Right atrium auricular region (tissue), 2 donors: ENCODE data around the gene C18orf54. TPM values are rescaled to one million over a fixed set of nuclear protein-coding genes. Genes with fewer than 3 reads are reported as not detected.
A peak's percentile ranks its signal among the peaks of the same experiment; 100 is the strongest.

Experiments used
- DNase-seq: peaks from one replicate; pipeline ENCODE4 v3.0.0-alpha.2; 2019; ENCODE audit warnings: low spot score
- H3K27ac ChIP-seq, 2 donors: fragments of 200-600 bp; sonication (generic); 1 replicate in 1 of 2; 2 replicates in 1 of 2; pipeline ENCODE4 v1.5.1; 2016 to 2019
- H3K27me3 ChIP-seq, 2 donors: fragments of 200-600 bp; sonication (generic); one replicate each; pipeline versions ENCODE4 v1.5.1 to v1.6.0; 2017 to 2019
- H3K36me3 ChIP-seq: fragments of 200-600 bp; sonication (generic); one replicate; pipeline ENCODE4 v1.5.1; 2016
- H3K4me1 ChIP-seq, 2 donors: fragments of 200-600 bp; sonication (generic); one replicate each; pipeline versions ENCODE4 v1.5.1 to v1.6.0; 2017 to 2019
- H3K4me3 ChIP-seq, 2 donors: fragments of 200-600 bp; sonication (generic); 1 replicate in 1 of 2; 2 replicates in 1 of 2; pipeline ENCODE4 v1.5.1; 2017 to 2019; ENCODE audit warnings: mild to moderate bottlenecking in 1 of 2, moderate library complexity in 1 of 2
- H3K9me3 ChIP-seq, 2 donors: fragments of 200-600 bp; sonication (generic); one replicate each; pipeline ENCODE4 v1.5.1; 2019
- CTCF ChIP-seq, 2 donors: fragments of 200-600 bp; sonication (generic); IDR thresholded peaks; one replicate each; pipeline ENCODE4 v1.5.1; 2019; ENCODE audit warnings: antibody characterized with exemption in 2 of 2
- total RNA-seq, 2 donors: library from RNA; depleted of rRNA; stranded (reverse); fragments of >200 nt; gene quantifications; one replicate each; pipeline ENCODE4 v1.1.0, GENCODE V29; 2016

C18orf54 gene
- total RNA-seq, 2 donors from 2014 or later = 0.41 to 0.86 TPM

GRCh38 chr18:54357082-54357659 lies 535 bp upstream of the C18orf54 start:
- H3K9me3 ChIP-seq = no peaks in the 10 kb centered on the region
- H3K36me3 ChIP-seq = no peaks in the 10 kb centered on the region
- peaks cover 0 to 6% of the 10 kb centered on the region in 2 donors for H3K4me1 ChIP-seq
- no peaks in the 10 kb centered on the region for H3K27me3 ChIP-seq
- DNase-seq = no peak
- peak overlapping the region; percentile 65 to 86 for H3K4me3 ChIP-seq
- TF ChIP-seq CTCF (IDR thresholded peaks at IDR 0.05) = no peak
- H3K27ac ChIP-seq = peak overlapping the region; percentile 40 to 73

GRCh38 chr18:54358495-54359040 lies 862 bp downstream of the C18orf54 start:
- Histone ChIP-seq H3K4me1 (peaks cover 0 to 6% of the 10 kb centered on the region in 2 donors), H3K36me3 (no peaks in the 10 kb centered on the region), H3K4me3 (peak overlapping the region; percentile 65 to 86), H3K27me3 (no peaks in the 10 kb centered on the region), H3K27ac (peak overlapping the region in 1 of 2 donors; percentile 73), H3K9me3 (no peaks in the 10 kb centered on the region)
- DNase-seq = no peak
- TF ChIP-seq CTCF (IDR thresholded peaks at IDR 0.05) = no peak

- Histone ChIP-seq H3K27ac (no peak overlapping the region), H3K9me3 (no peaks in the 10 kb centered on the region), H3K4me3 (peak overlapping the region in 1 of 2 donors; percentile 86), H3K36me3 (no peaks in the 10 kb centered on the region), H3K27me3 (no peaks in the 10 kb centered on the region), H3K4me1 (peaks cover 0 to 6% of the 10 kb centered on the region in 2 donors)
- no peak for TF ChIP-seq CTCF (IDR thresholded peaks at IDR 0.05)
- no peak for DNase-seq
Observed at GRCh38 chr18:54359233-54359632, 1.5 kb downstream of the C18orf54 start.

GRCh38 chr18:54360406-54360805 lies 2.7 kb downstream of the C18orf54 start:
- no peaks in the 10 kb centered on the region for H3K9me3 ChIP-seq
- no peak overlapping the region for H3K27ac ChIP-seq
- H3K4me3 ChIP-seq = no peak overlapping the region
- H3K36me3 ChIP-seq = no peaks in the 10 kb centered on the region
- DNase-seq = no peak
- no peak for TF ChIP-seq CTCF (IDR thresholded peaks at IDR 0.05)
- no peaks in the 10 kb centered on the region for H3K27me3 ChIP-seq
- H3K4me1 ChIP-seq = peaks cover 0 to 6% of the 10 kb centered on the region in 2 donors

GRCh38 chr18:54378057-54378456 lies 20.4 kb downstream of the C18orf54 start:
- TF ChIP-seq CTCF (IDR thresholded peaks at IDR 0.05) = no peak
- H3K4me3 ChIP-seq = no peak overlapping the region
- H3K9me3 ChIP-seq = no peaks in the 10 kb centered on the region
- H3K27ac ChIP-seq = no peak overlapping the region
- H3K27me3 ChIP-seq = no peaks in the 10 kb centered on the region
- H3K4me1 ChIP-seq = no peaks in the 10 kb centered on the region
- DNase-seq = no peak
- H3K36me3 ChIP-seq = no peaks in the 10 kb centered on the region

GRCh38 chr18:54381640-54382039 lies 23.9 kb downstream of the C18orf54 start:
- Histone ChIP-seq H3K27me3 (no peaks in the 10 kb centered on the region), H3K9me3 (no peaks in the 10 kb centered on the region), H3K27ac (no peak overlapping the region), H3K36me3 (no peaks in the 10 kb centered on the region), H3K4me3 (no peak overlapping the region), H3K4me1 (no peaks in the 10 kb centered on the region)
- DNase-seq = no peak
- no peak for TF ChIP-seq CTCF (IDR thresholded peaks at IDR 0.05)
